Astrocyte of the spinal cord (primary cell): ENCODE data around the gene A3GALT2.

Source experiments
- DNase-seq: peaks from one replicate; pipeline ENCODE4 v3.0.0; 2011; ENCODE audit warnings: low read depth, low spot score
- H3K4me3 ChIP-seq: 2 replicates; pipeline ENCODE4 v1.5.1; 2011; ENCODE audit warnings: low read depth, mild to moderate bottlenecking, low read length, moderate library complexity
- CTCF ChIP-seq: IDR thresholded peaks from 2 replicates; pipeline ENCODE4 v1.5.1; 2012; ENCODE audit warnings: low read depth, mild to moderate bottlenecking, low read length, inconsistent platforms
- in situ Hi-C: cut with HindIII; loops from 2 replicates; pipeline ENCODE4 v1.10.0; 2017; ENCODE audit warnings: low sequenced_read_pairs

Gene A3GALT2

DNA sequence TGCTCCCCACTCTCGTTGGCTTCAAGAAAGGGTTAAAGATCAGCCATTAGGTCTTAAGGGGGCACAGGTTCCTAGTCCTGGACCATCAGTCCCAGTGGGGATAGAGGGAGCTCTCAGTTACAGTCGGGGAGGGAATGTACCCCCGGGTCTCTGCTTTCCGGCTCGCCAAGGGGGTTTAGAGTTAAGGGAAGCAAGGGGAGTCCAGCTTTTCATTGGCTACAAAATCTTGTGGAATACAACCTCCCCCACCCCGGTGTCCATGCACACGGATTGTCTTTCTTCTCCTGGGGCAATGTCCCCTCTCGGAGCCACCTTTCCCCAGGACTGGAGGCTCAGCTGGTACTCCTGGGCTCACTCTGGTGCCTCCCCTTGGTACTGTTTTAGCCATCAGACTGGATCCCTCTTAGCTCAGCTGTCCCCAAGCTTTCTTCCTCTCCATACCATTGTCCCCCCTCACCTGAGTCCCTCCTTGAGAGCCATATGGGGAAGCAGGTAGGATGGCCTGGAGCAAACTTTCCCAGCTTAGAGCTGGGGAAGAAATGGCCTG is at the start of gene A3GALT2:
Gene A3GALT2 (minus strand): TSS at position 480 of the 547 bp plus-strand sequence. CDS start 0 bp downstream, at position 480.
- in situ Hi-C loops, result no loop called here
- TF ChIP-seq CTCF, result no peak
- H3K4me3 ChIP-seq, result no peak within 1 kb of the TSS

GRCh38 chr1:33370301-33370700 is 49.4 kb upstream of the A3GALT2 start:
- DNase-seq, result no peak
- in situ Hi-C loops, result no loop called here
- no peak overlapping the region for H3K4me3 ChIP-seq
- TF ChIP-seq CTCF, result no peak

More for the DNA sequence above, at the start of gene A3GALT2:
- no peak for DNase-seq

GRCh38 chr1:33369764-33370163 is 48.9 kb upstream of the A3GALT2 start:
- in situ Hi-C loops, result no loop called here
- no peak for DNase-seq
- no peak overlapping the region for H3K4me3 ChIP-seq
- TF ChIP-seq CTCF, result no peak

DNA sequence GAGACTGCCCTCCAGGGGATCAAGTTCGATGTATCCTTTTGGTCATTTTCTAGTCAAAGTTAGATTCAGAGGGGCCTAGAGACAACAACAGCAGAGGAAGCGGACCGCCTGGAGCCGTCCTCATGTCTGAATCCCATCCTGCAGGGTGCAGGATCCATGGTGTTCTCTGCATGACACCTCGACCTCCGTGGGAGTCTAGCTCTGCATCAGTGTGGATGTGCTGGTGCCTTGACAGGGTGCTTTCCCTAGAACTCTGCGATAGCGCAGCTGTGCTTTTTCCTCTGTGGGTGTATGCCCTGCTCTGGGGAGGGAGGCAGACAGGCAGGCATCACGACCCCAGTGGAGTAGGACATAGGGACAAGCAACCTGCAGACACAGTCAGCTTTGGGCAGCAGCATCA is 48.2 kb upstream of the A3GALT2 start:
- H3K4me3 ChIP-seq, result no peak overlapping the region
- no peak for TF ChIP-seq CTCF
- in situ Hi-C loops, result no loop called here
- DNase-seq, result no peak

GRCh38 chr1:33368431-33368830 is 47.5 kb upstream of the A3GALT2 start:
- H3K4me3 ChIP-seq, result no peak overlapping the region
- DNase-seq, result no peak
- no peak for TF ChIP-seq CTCF
- in situ Hi-C loops, result no loop called here

- H3K4me3 ChIP-seq, result no peak overlapping the region
- peak; percentile 81 for DNase-seq
- TF ChIP-seq CTCF, result peak; percentile 96
- in situ Hi-C loops, result no loop called here
Observed at GRCh38 chr1:33367485-33368405, 46.8 kb upstream of the A3GALT2 start.
